HCT116 (cell line): ENCODE measurements around the gene RAPGEF6. TPM values are rescaled to one million over a fixed set of nuclear protein-coding genes. Genes with fewer than 3 reads are reported as not detected.

Source experiments
- ATAC-seq: fragments of 200-7000 bp; cut with Tn5 transposase; 2 replicates; pipeline ENCODE4 v1.9.1; 2020; ENCODE audit warnings: mild to moderate bottlenecking, moderate library complexity
- BruUV-seq: library from RNA; stranded (reverse); fragments of 400-500 nt; replicated peaks from 2 replicates; lab custom pipeline; 2021; lab: Mats Ljungman, UMichigan
- CTCF ChIA-PET: fragments of 300-600 bp; sonication (Branson Sonifier 250); formaldehyde crosslinking; loops from one replicate; lab custom pipeline; 2021; ENCODE audit warnings: antibody characterized with exemption; lab: Charles Lee
- POLR2A ChIA-PET: fragments of 300-600, 350-600 bp; sonication (Branson Sonifier 250); formaldehyde crosslinking; loops from one replicate; lab custom pipeline; 2021; ENCODE audit warnings: antibody characterized with exemption; lab: Charles Lee
- RAD21 ChIA-PET, 2 experiments: fragments of 300-600 bp; sonication (Branson Sonifier 250); formaldehyde crosslinking; loops; one replicate each; lab custom pipeline; 2023; ENCODE audit warnings: low total read pairs in 2 of 2; ENCODE audit not compliant: uncharacterized antibody in 2 of 2, unreplicated experiment in 2 of 2, low non-redundant PET in 1 of 2; lab: Charles Lee
- DNase-seq: peaks from one replicate; pipeline ENCODE4 v3.0.0-alpha.2; 2010; ENCODE audit warnings: low read depth, low spot score
- H2AFZ ChIP-seq: fragments of 200-600 bp; shearing (Covaris generic), sonication (generic); 2 replicates; pipeline ENCODE4 v1.6.1; 2017; ENCODE audit warnings: low read depth, mixed run types, mixed read lengths, antibody characterized with exemption, low read length; ENCODE audit not compliant: poor library complexity, severe bottlenecking
- H3K27ac ChIP-seq: 2 replicates; pipeline ENCODE4 v1.5.1; 2012; ENCODE audit warnings: low read depth, low read length
- H3K27me3 ChIP-seq: fragments of 200-600 bp; sonication (generic); 2 replicates; pipeline ENCODE4 v1.6.1; 2016; ENCODE audit warnings: mixed run types, low read length, mixed read lengths; ENCODE audit not compliant: insufficient read depth
- H3K36me3 ChIP-seq, 2 experiments: fragments of 200-500 bp in 1 of 2; fragments of 200-600 bp in 1 of 2; sonication (Bioruptor generic) in 1 of 2; sonication (generic) in 1 of 2; 2 replicates each; pipeline versions ENCODE4 v1.5.1 to v1.6.1; 2014 to 2016; ENCODE audit warnings: low read length in 2 of 2, inconsistent platforms in 1 of 2, mixed read lengths in 1 of 2, mixed run types in 1 of 2; ENCODE audit not compliant: insufficient read depth in 2 of 2, control insufficient read depth in 1 of 2
- H3K4me1 ChIP-seq, 2 experiments: fragments of 200-600 bp in 1 of 2; sonication (generic) in 1 of 2; 2 replicates each; pipeline versions ENCODE4 v1.5.1 to v1.6.1; 2012 to 2017; ENCODE audit warnings: low read length in 2 of 2, inconsistent platforms in 1 of 2, mild to moderate bottlenecking in 1 of 2, mixed read lengths in 1 of 2, mixed run types in 1 of 2, moderate library complexity in 1 of 2; ENCODE audit not compliant: insufficient read depth in 2 of 2, control insufficient read depth in 1 of 2
- H3K4me2 ChIP-seq: fragments of 200-600 bp; sonication (generic); 2 replicates; pipeline ENCODE4 v1.6.1; 2017; ENCODE audit warnings: mixed run types, low read length, mixed read lengths
- H3K4me3 ChIP-seq, 2 experiments: fragments of 200-600 bp in 1 of 2; sonication (generic) in 1 of 2; replicated peaks in 1 of 2; 2 replicates each; pipeline ENCODE4 v1.5.1; 2011 to 2016; ENCODE audit warnings: low read length in 2 of 2, control low read depth in 1 of 2, low read depth in 1 of 2, mild to moderate bottlenecking in 1 of 2, mixed read lengths in 1 of 2, mixed run types in 1 of 2
- H3K79me2 ChIP-seq: fragments of 200-600 bp; sonication (generic); 2 replicates; pipeline ENCODE4 v1.6.1; 2017; ENCODE audit warnings: mild to moderate bottlenecking, mixed run types, low read length, moderate library complexity, mixed read lengths; ENCODE audit not compliant: insufficient read depth
- H3K9ac ChIP-seq: fragments of 200-600 bp; sonication (generic); 2 replicates; pipeline ENCODE4 v1.6.1; 2016; ENCODE audit warnings: low read length, mixed read lengths
- H3K9me2 ChIP-seq: fragments of 200-600 bp; sonication (generic), shearing (Covaris generic); 2 replicates; pipeline ENCODE4 v1.6.1; 2017; ENCODE audit warnings: mixed run types, mild to moderate bottlenecking, moderate library complexity; ENCODE audit not compliant: insufficient read depth
- H3K9me3 ChIP-seq, 2 experiments: fragments of 200-500 bp in 1 of 2; fragments of 200-600 bp in 1 of 2; sonication (Bioruptor generic) in 1 of 2; sonication (generic) in 1 of 2; 2 replicates each; pipeline ENCODE4 v1.6.1; 2014 to 2017; ENCODE audit warnings: low read length in 2 of 2, mixed read lengths in 2 of 2, inconsistent platforms in 1 of 2, low read depth in 1 of 2, mild to moderate bottlenecking in 1 of 2, mixed run types in 1 of 2, moderate library complexity in 1 of 2; ENCODE audit not compliant: control insufficient read depth in 1 of 2, insufficient read depth in 1 of 2
- H4K20me1 ChIP-seq: fragments of 200-600 bp; sonication (generic), shearing (Covaris generic); 2 replicates; pipeline ENCODE4 v1.6.1; 2017; ENCODE audit warnings: mixed run types, mild to moderate bottlenecking, moderate library complexity; ENCODE audit not compliant: insufficient read depth
- ATF3 ChIP-seq: IDR thresholded peaks from 2 replicates; pipeline ENCODE4 v1.6.1; 2012
- CBX3 ChIP-seq: IDR thresholded peaks from 2 replicates; pipeline ENCODE4 v1.6.1; 2012; ENCODE audit warnings: low read depth
- CEBPB ChIP-seq: IDR thresholded peaks from 2 replicates; pipeline ENCODE4 v1.6.1; 2012; ENCODE audit warnings: low read depth
- ELF1 ChIP-seq: IDR thresholded peaks from 2 replicates; pipeline ENCODE4 v1.6.1; 2012; ENCODE audit warnings: low read depth, borderline replicate concordance
- EZH2 ChIP-seq: fragments of 200-600 bp; sonication (generic); IDR thresholded peaks from 2 replicates; pipeline ENCODE4 v1.6.1; 2017; ENCODE audit warnings: antibody characterized with exemption, mixed run types
- EZH2phosphoT487 ChIP-seq: fragments of 200-600 bp; IDR thresholded peaks from 2 replicates; pipeline ENCODE4 v1.6.1; 2018; ENCODE audit warnings: antibody characterized with exemption, borderline replicate concordance
- FOSL1 ChIP-seq: IDR thresholded peaks from 2 replicates; pipeline ENCODE4 v1.6.1; 2012; ENCODE audit warnings: low read depth
- JUND ChIP-seq: IDR thresholded peaks from 2 replicates; pipeline ENCODE4 v1.6.1; 2012
- MAX ChIP-seq: IDR thresholded peaks from 2 replicates; pipeline ENCODE4 v1.6.1; 2012
- POLR2A ChIP-seq: IDR thresholded peaks from 2 replicates; pipeline ENCODE4 v1.7.0; 2011; ENCODE audit warnings: borderline replicate concordance; ENCODE audit not compliant: insufficient read depth, insufficient read length; ENCODE audit errors: extremely low read depth
- POLR2AphosphoS5 ChIP-seq: IDR thresholded peaks from 2 replicates; pipeline ENCODE4 v1.6.1; 2011; ENCODE audit warnings: mild to moderate bottlenecking, low read depth, low read length, moderate library complexity
- RAD21 ChIP-seq: IDR thresholded peaks from 2 replicates; pipeline ENCODE4 v1.6.1; 2012; ENCODE audit warnings: low read depth, mild to moderate bottlenecking
- REST ChIP-seq: IDR thresholded peaks from 2 replicates; pipeline ENCODE4 v1.6.1; 2012; ENCODE audit warnings: low read depth
- SP1 ChIP-seq: IDR thresholded peaks from 2 replicates; pipeline ENCODE4 v1.6.1; 2012; ENCODE audit warnings: low read depth
- TCF7L2 ChIP-seq: IDR thresholded peaks from 2 replicates; pipeline ENCODE4 v1.7.0; 2011; ENCODE audit warnings: borderline replicate concordance, inconsistent platforms; ENCODE audit not compliant: insufficient read depth, insufficient read length; ENCODE audit errors: extremely low read depth
- YY1 ChIP-seq: IDR thresholded peaks from 2 replicates; pipeline ENCODE4 v1.6.1; 2011; ENCODE audit warnings: low read length, low read depth, moderate library complexity, mild to moderate bottlenecking; ENCODE audit not compliant: insufficient replicate concordance; ENCODE audit errors: extremely low read depth
- ZFX ChIP-seq: fragments of 450-650 bp; IDR thresholded peaks from 2 replicates; pipeline ENCODE4 v1.6.1; 2017
- ZNF274 ChIP-seq: fragments of 200-500 bp; sonication (Bioruptor generic); IDR thresholded peaks from 2 replicates; pipeline ENCODE4 v1.6.1; 2014; ENCODE audit warnings: mild to moderate bottlenecking, low read depth, low read length, inconsistent platforms
- intact Hi-C: fragments of 100-400 bp; cut with micrococcal nuclease; formaldehyde crosslinking; loops from 2 replicates; pipeline ENCODE4 v1.10.0; 2022
- total RNA-seq: library from RNA; stranded (reverse); gene quantifications from one replicate; pipeline ENCODE4 v1.2.1, GENCODE V29; 2021; ENCODE audit not compliant: unreplicated experiment
- TF ChIP-seq, protein P1 (sequence below): IDR thresholded peaks from 2 replicates; pipeline ENCODE4 v1.6.1; 2011; ENCODE audit warnings: mild to moderate bottlenecking, low read length, moderate library complexity; ENCODE audit not compliant: insufficient replicate concordance; ENCODE audit errors: extremely low read depth
- TF ChIP-seq, protein P2 (sequence below), 3 experiments: fragments of 200-600 bp in 1 of 3; sonication (generic) in 1 of 3; IDR thresholded peaks in 2 of 3; conservative IDR thresholded peaks in 1 of 3; 2 replicates each; pipeline ENCODE4 v1.5.1; 2012 to 2017; ENCODE audit warnings: low read depth in 2 of 3, low read length in 2 of 3, antibody characterized with exemption in 1 of 3, borderline replicate concordance in 1 of 3, control low read depth in 1 of 3, mild to moderate bottlenecking in 1 of 3, mixed read lengths in 1 of 3, mixed run types in 1 of 3, moderate library complexity in 1 of 3; ENCODE audit not compliant: insufficient read depth in 1 of 3

Gene RAPGEF6
- total RNA-seq, 1 experiment from 2014 or later: 18.4 TPM

DNA sequence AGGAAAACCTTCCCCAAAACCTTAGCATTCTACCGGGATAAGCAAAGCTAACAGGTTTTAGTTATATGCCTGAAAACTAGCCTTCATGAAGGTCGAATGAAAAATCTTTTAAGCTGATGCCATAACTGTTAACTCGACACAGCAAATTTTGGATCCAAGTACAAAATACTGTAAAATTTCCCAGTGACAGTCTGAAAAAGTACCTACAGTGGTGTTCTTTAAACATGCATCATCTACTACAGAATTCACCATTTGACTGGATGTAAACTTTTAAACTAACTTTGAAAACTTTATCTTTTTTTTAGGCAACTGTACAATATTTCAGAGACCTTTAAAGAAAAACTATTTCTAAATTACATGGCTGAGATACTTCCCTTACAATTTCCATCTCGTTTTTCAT is 791 bp downstream of the RAPGEF6 start:
- TF ChIP-seq ZFX (no peak), CBX3 (no peak), YY1 (no peak), JUND (no peak), POLR2AphosphoS5 (no peak), CEBPB (no peak), MAX (no peak), FOSL1 (no peak), EZH2phosphoT487 (no peak), TCF7L2 (no peak), ZNF274 (no peak), RAD21 (no peak), EZH2 (no peak), ATF3 (no peak), SP1 (no peak), ELF1 (no peak), REST (no peak), POLR2A (no peak)
- TF ChIP-seq, protein P1, sequence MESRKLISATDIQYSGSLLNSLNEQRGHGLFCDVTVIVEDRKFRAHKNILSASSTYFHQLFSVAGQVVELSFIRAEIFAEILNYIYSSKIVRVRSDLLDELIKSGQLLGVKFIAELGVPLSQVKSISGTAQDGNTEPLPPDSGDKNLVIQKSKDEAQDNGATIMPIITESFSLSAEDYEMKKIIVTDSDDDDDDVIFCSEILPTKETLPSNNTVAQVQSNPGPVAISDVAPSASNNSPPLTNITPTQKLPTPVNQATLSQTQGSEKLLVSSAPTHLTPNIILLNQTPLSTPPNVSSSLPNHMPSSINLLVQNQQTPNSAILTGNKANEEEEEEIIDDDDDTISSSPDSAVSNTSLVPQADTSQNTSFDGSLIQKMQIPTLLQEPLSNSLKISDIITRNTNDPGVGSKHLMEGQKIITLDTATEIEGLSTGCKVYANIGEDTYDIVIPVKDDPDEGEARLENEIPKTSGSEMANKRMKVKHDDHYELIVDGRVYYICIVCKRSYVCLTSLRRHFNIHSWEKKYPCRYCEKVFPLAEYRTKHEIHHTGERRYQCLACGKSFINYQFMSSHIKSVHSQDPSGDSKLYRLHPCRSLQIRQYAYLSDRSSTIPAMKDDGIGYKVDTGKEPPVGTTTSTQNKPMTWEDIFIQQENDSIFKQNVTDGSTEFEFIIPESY: no peak
- TF ChIP-seq, protein P2, sequence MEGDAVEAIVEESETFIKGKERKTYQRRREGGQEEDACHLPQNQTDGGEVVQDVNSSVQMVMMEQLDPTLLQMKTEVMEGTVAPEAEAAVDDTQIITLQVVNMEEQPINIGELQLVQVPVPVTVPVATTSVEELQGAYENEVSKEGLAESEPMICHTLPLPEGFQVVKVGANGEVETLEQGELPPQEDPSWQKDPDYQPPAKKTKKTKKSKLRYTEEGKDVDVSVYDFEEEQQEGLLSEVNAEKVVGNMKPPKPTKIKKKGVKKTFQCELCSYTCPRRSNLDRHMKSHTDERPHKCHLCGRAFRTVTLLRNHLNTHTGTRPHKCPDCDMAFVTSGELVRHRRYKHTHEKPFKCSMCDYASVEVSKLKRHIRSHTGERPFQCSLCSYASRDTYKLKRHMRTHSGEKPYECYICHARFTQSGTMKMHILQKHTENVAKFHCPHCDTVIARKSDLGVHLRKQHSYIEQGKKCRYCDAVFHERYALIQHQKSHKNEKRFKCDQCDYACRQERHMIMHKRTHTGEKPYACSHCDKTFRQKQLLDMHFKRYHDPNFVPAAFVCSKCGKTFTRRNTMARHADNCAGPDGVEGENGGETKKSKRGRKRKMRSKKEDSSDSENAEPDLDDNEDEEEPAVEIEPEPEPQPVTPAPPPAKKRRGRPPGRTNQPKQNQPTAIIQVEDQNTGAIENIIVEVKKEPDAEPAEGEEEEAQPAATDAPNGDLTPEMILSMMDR (IDR thresholded peaks at IDR 0.05 in 2 of 3, conservative IDR thresholded peaks at IDR 0.05 in 1 of 3; ENCODE audit: borderline replicate concordance in 1 of 3, insufficient read depth in 1 of 3, low read depth in 2 of 3, low read length in 2 of 3): no peak
- Histone ChIP-seq H3K4me2 (peak overlapping the region; percentile 77), H3K4me3 (peak overlapping the region; percentile 85 to 88), H3K9me2 (no peaks in the 10 kb centered on the region), H3K27me3 (no peaks in the 10 kb centered on the region), H3K79me2 (peaks cover 57% of the 10 kb centered on the region), H3K4me1 (peaks cover 8 to 38% of the 10 kb centered on the region in 2 experiments), H3K9me3 (no peaks in the 10 kb centered on the region), H2AFZ (no peak overlapping the region), H3K27ac (peak overlapping the region; percentile 88), H4K20me1 (no peaks in the 10 kb centered on the region), H3K36me3 (no peaks in the 10 kb centered on the region), H3K9ac (peak overlapping the region; percentile 83)
- ChIA-PET POLR2A (no interaction called here), CTCF (no interaction called here), RAD21 (no interaction called here)
- DNase-seq: no peak
- intact Hi-C loops: loop anchor here (2.0 kb wide), 1 partner anchor 163 kb away; the partner anchor contains the start of gene FNIP1
- BruUV-seq: no TSS peak
- ATAC-seq: no peak
